ENCODE results near the gene SNX18. TPM values are rescaled to one million over a fixed set of nuclear protein-coding genes. Genes with fewer than 3 reads are reported as not detected.

Gene SNX18
- total RNA-seq, 1 donor from 2014 or later, result 27.8 TPM

GRCh38 chr5:54541823-54542783 lies 24.5 kb downstream of the SNX18 start:
- no peak for DNase-seq (ENCODE audit: low spot score)

- no peak for DNase-seq (ENCODE audit: low spot score)
Observed at GRCh38 chr5:54544044-54544443, 26.5 kb downstream of the SNX18 start.

- no peak for DNase-seq (ENCODE audit: low spot score)
Observed at GRCh38 chr5:54545796-54546195, 28.2 kb downstream of the SNX18 start.

- DNase-seq (ENCODE audit: low spot score), result no peak
Observed at GRCh38 chr5:54547711-54548250, 30.2 kb downstream of the SNX18 start.

GRCh38 chr5:54548565-54548964 lies 31.0 kb downstream of the SNX18 start:
- DNase-seq (ENCODE audit: low spot score), result no peak

- DNase-seq (ENCODE audit: low spot score), result no peak
Observed at GRCh38 chr5:54551292-54551691, 33.7 kb downstream of the SNX18 start.

- DNase-seq (ENCODE audit: low spot score), result no peak
Observed at GRCh38 chr5:54551926-54552325, 34.4 kb downstream of the SNX18 start.

- DNase-seq (ENCODE audit: low spot score), result no peak
Observed at GRCh38 chr5:54552446-54552845, 34.9 kb downstream of the SNX18 start.

GRCh38 chr5:54553659-54554207 lies 36.2 kb downstream of the SNX18 start:
- no peak for DNase-seq (ENCODE audit: low spot score)

GRCh38 chr5:54556141-54556540 lies 38.6 kb downstream of the SNX18 start:
- DNase-seq (ENCODE audit: low spot score), result no peak

- DNase-seq (ENCODE audit: low spot score), result no peak
Observed at GRCh38 chr5:54558362-54558761, 40.8 kb downstream of the SNX18 start.

- DNase-seq (ENCODE audit: low spot score), result no peak
Observed at GRCh38 chr5:54561651-54562050, 44.1 kb downstream of the SNX18 start.

GRCh38 chr5:54563083-54563761 lies 45.7 kb downstream of the SNX18 start:
- DNase-seq (ENCODE audit: low spot score), result no peak

GRCh38 chr5:54567996-54568395 lies 50.4 kb downstream of the SNX18 start:
- no peak for DNase-seq (ENCODE audit: low spot score)

- DNase-seq (ENCODE audit: low spot score), result no peak
Observed at GRCh38 chr5:54570916-54571315, 53.4 kb downstream of the SNX18 start.

GRCh38 chr5:54571462-54571861 lies 53.9 kb downstream of the SNX18 start:
- no peak for DNase-seq (ENCODE audit: low spot score)

- DNase-seq (ENCODE audit: low spot score), result no peak
Observed at GRCh38 chr5:54573812-54574489, 56.4 kb downstream of the SNX18 start.

- no peak for DNase-seq (ENCODE audit: low spot score)
Observed at GRCh38 chr5:54577528-54577927, 60.0 kb downstream of the SNX18 start.

- no peak for DNase-seq (ENCODE audit: low spot score)
Observed at GRCh38 chr5:54577937-54578653, 60.5 kb downstream of the SNX18 start.

GRCh38 chr5:54579591-54580295 lies 62.2 kb downstream of the SNX18 start:
- no peak for DNase-seq (ENCODE audit: low spot score)
